ENCODE data around the gene NR4A1. TPM values are rescaled to one million over a fixed set of nuclear protein-coding genes. Genes with fewer than 3 reads are reported as not detected.
A peak's percentile ranks its signal among the peaks of the same experiment; 100 is the strongest.

NR4A1 gene
- total RNA-seq, 6 donors from 2014 or later = 88.3 to 202 (median 156) TPM

- WGBS, 2 donors = 74 to 77% methylated on average over 4 of the region's 4 CpGs
- Histone ChIP-seq H3K9me3 (no peaks in the 10 kb centered on the region), H3K36me3 (peaks cover 0 to 18% (median 8%) of the 10 kb centered on the region in 4 donors), H3K27ac (peak overlapping the region in 1 of 4 donors; percentile 94), H3K4me3 (no peak overlapping the region), H3K27me3 (no peaks in the 10 kb centered on the region), H3K4me1 (peaks cover 51 to 63% (median 52%) of the 10 kb centered on the region in 4 donors)
- no peak for TF ChIP-seq CTCF (IDR thresholded peaks at IDR 0.05)
- no peak for TF ChIP-seq POLR2A (IDR thresholded peaks at IDR 0.05)
- TF ChIP-seq EP300 (IDR thresholded peaks at IDR 0.05) = no peak
- no peak for DNase-seq
- ATAC-seq (ENCODE audit: low FRiP score in 2 of 2) = no peak
Observed at GRCh38 chr12:52049286-52049685, 2.0 kb upstream of the NR4A1 start.

- 77 to 89% methylated on average over 5 of the region's 5 CpGs for WGBS, 2 donors
- Histone ChIP-seq H3K4me3 (no peak overlapping the region), H3K9me3 (no peaks in the 10 kb centered on the region), H3K27me3 (no peaks in the 10 kb centered on the region), H3K27ac (peak overlapping the region; percentile 94 to 99 (median 94)), H3K36me3 (peaks cover 0 to 22% (median 12%) of the 10 kb centered on the region in 4 donors), H3K4me1 (peaks cover 47 to 65% (median 49%) of the 10 kb centered on the region in 4 donors)
- ATAC-seq (ENCODE audit: low FRiP score in 2 of 2) (no peak), DNase-seq (no peak)
- TF ChIP-seq CTCF (IDR thresholded peaks at IDR 0.05) (no peak), POLR2A (IDR thresholded peaks at IDR 0.05) (no peak), POLR2AphosphoS5 (IDR thresholded peaks at IDR 0.05) (no peak), EP300 (IDR thresholded peaks at IDR 0.05) (no peak)
Observed at GRCh38 chr12:52049688-52050087, 1.6 kb upstream of the NR4A1 start.

GRCh38 chr12:52050116-52050757, 1.0 kb upstream of the NR4A1 start:
- TF ChIP-seq CTCF (IDR thresholded peaks at IDR 0.05) (no peak), POLR2AphosphoS5 (IDR thresholded peaks at IDR 0.05) (no peak), EP300 (IDR thresholded peaks at IDR 0.05) (peak in 1 of 4 donors; percentile 33), POLR2A (IDR thresholded peaks at IDR 0.05) (no peak)
- Histone ChIP-seq H3K4me3 (peak overlapping the region; percentile 23 to 87 (median 61)), H3K36me3 (peaks cover 2 to 28% (median 18%) of the 10 kb centered on the region in 4 donors), H3K27ac (peak overlapping the region; percentile 94 to 99 (median 94)), H3K9me3 (no peaks in the 10 kb centered on the region), H3K27me3 (no peaks in the 10 kb centered on the region), H3K4me1 (peaks cover 42 to 61% (median 45%) of the 10 kb centered on the region in 4 donors)
- peak; percentile 3 to 34 for ATAC-seq (ENCODE audit: low FRiP score in 2 of 2)
- peak in 1 of 2 donors; percentile 50 for DNase-seq
- 30 to 52% methylated on average over 7 to 15 of the region's 16 CpGs for WGBS, 2 donors

GRCh38 chr12:52052468-52053186, 1.4 kb downstream of the NR4A1 start:
- Histone ChIP-seq H3K27me3 (no peaks in the 10 kb centered on the region), H3K27ac (peak overlapping the region; percentile 38 to 99 (median 94)), H3K36me3 (peaks cover 9 to 52% (median 39%) of the 10 kb centered on the region in 4 donors), H3K9me3 (no peaks in the 10 kb centered on the region), H3K4me3 (peak overlapping the region; percentile 49 to 87 (median 61)), H3K4me1 (peaks cover 22 to 39% (median 29%) of the 10 kb centered on the region in 4 donors)
- 57 to 60% methylated on average over 4 to 7 of the region's 7 CpGs for WGBS, 2 donors
- peak in 1 of 2 donors; percentile 63 for DNase-seq
- ATAC-seq (ENCODE audit: low FRiP score in 2 of 2) = no peak
- TF ChIP-seq POLR2A (IDR thresholded peaks at IDR 0.05) = peak in 2 of 4 donors; percentile 14 to 19
- no peak for TF ChIP-seq CTCF (IDR thresholded peaks at IDR 0.05)
- peak; percentile 20 to 23 for TF ChIP-seq POLR2AphosphoS5 (IDR thresholded peaks at IDR 0.05)
- TF ChIP-seq EP300 (IDR thresholded peaks at IDR 0.05) = no peak

Data from upper lobe of left lung (tissue), 6 donors.